ENCODE measurements around the gene ADGRD1.

- TF ChIP-seq EZH2 (IDR thresholded peaks at IDR 0.05) (no peak), POLR2AphosphoS5 (IDR thresholded peaks at IDR 0.05; ENCODE audit: borderline replicate concordance, low read depth, low read length) (no peak), FOXP2 (optimal IDR thresholded peaks at IDR 0.05; ENCODE audit: control extremely low read depth, extremely low read length, insufficient read depth) (no peak)
Measured at GRCh38 chr12:131027876-131028586, 74.3 kb downstream of the ADGRD1 start.

All from SK-N-MC (cell line).